Kidney (tissue), 14 donors: ENCODE measurements around the gene HRH2. TPM values are rescaled to one million over a fixed set of nuclear protein-coding genes. Genes with fewer than 3 reads are reported as not detected.
A peak's percentile ranks its signal among the peaks of the same experiment; 100 is the strongest.

ENCODE experiments used
- DNase-seq, 5 donors: peaks; one replicate each; pipeline ENCODE4 v3.0.0-alpha.2; 2013 to 2020
- FAIRE-seq: peaks from 2 replicates; lab custom pipeline; 2012; peaks lifted over from hg19 to GRCh38; lab: Jason Lieb, UNC
- H3K27ac ChIP-seq, 2 donors: one replicate each; pipeline ENCODE4 v1.7.0; 2013; ENCODE audit warnings: low read depth in 2 of 2, low read length in 2 of 2, inconsistent platforms in 1 of 2
- H3K27me3 ChIP-seq: one replicate; pipeline ENCODE4 v1.7.1; 2013; ENCODE audit warnings: low read length, inconsistent platforms; ENCODE audit not compliant: control insufficient read depth, insufficient read depth
- H3K36me3 ChIP-seq, 3 donors: one replicate each; pipeline versions ENCODE4 v1.7.0 to v1.7.1; 2013; ENCODE audit warnings: low read length in 3 of 3, control low read depth in 1 of 3, inconsistent platforms in 1 of 3; ENCODE audit not compliant: insufficient read depth in 3 of 3, control insufficient read depth in 2 of 3
- H3K4me1 ChIP-seq, 3 donors: one replicate each; pipeline versions ENCODE4 v1.7.0 to v1.7.1; 2013; ENCODE audit warnings: low read length in 3 of 3, inconsistent platforms in 1 of 3, low read depth in 1 of 3; ENCODE audit not compliant: control insufficient read depth in 2 of 3, insufficient read depth in 2 of 3
- H3K4me3 ChIP-seq, 3 donors: one replicate each; pipeline versions ENCODE4 v1.7.0 to v1.8.1; 2013; ENCODE audit warnings: low read length in 3 of 3, control low read depth in 1 of 3, inconsistent platforms in 1 of 3
- H3K9ac ChIP-seq, 3 donors: one replicate each; pipeline versions ENCODE4 v1.7.0 to v1.7.1; 2013; ENCODE audit warnings: low read length in 3 of 3, control low read depth in 1 of 3, inconsistent platforms in 1 of 3
- H3K9me3 ChIP-seq, 3 donors: one replicate each; pipeline versions ENCODE4 v1.7.0 to v1.7.1; 2013; ENCODE audit warnings: low read length in 3 of 3, control low read depth in 1 of 3, inconsistent platforms in 1 of 3; ENCODE audit not compliant: control insufficient read depth in 2 of 3, insufficient read depth in 1 of 3
- CTCF ChIP-seq: IDR thresholded peaks from 3 replicates; pipeline ENCODE4 v1.5.1; 2012; ENCODE audit warnings: mild to moderate bottlenecking, moderate library complexity, borderline replicate concordance; ENCODE audit not compliant: insufficient read depth; ENCODE audit errors: extremely low read depth
- intact Hi-C: fragments of 100-400 bp; cut with DNase I; formaldehyde crosslinking; loops from one replicate; pipeline ENCODE4 v1.11.1; 2022
- polyA plus RNA-seq: library from polyadenylated mRNA; stranded (reverse); fragments of 350-450 nt; fragmentation: Illumina TruSeq; extraction: RNeasy Lipid Tissue Mini Kit (QIAGEN cat#74804); gene quantifications from one replicate; pipeline ENCODE4 v1.2.3, GENCODE V29; 2014; ENCODE audit warnings: low read depth, low replicate concordance; ENCODE audit not compliant: insufficient read depth
- total RNA-seq: library from RNA; stranded (reverse); fragmentation: NEBNext Ultra II Directional; extraction: Animal tissue kit (Norgen Biotek cat#: 25700); gene quantifications from one replicate; pipeline ENCODE4 v1.2.1, GENCODE V29; 2021
- donor health status: control.
- donor health status: control.
- donor health status: control.
- donor health status: control.
- donor health status: control.
- donor health status: DM: yes; HTN: yes; CAD: no.
- donor health status: Normal renal cell carcinoma (clear cell type).

The HRH2 gene
- total and polyA plus RNA-seq, 2 donors from 2014 or later = 1.9 to 10.6 TPM

DNA sequence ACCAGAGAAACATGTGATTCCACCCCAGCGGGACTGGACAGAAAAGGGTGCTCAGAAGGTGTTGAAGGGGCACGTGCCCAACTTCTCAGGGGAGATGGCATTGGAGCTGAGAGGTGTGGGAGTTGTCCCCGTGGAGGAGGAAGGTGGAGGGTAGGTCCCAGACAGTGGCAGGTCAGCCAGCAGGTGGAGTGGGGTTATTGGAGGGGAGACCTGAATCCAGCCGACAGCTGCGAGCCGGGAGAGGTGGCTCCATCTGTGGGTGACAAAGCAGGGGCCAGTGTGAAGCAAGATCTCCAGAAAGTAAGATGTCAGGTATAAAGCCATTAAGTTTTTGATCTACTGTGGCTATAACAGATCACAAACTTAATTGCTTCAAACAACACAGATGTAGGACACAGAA lies 75.1 kb downstream of the HRH2 start:
- Histone ChIP-seq H3K4me3 (no peak overlapping the region), H3K4me1 (peaks cover 0 to 2% (median 0%) of the 10 kb centered on the region in 3 donors), H3K27me3 (no peaks in the 10 kb centered on the region), H3K27ac (no peak overlapping the region), H3K36me3 (no peaks in the 10 kb centered on the region), H3K9ac (no peak overlapping the region), H3K9me3 (no peaks in the 10 kb centered on the region)
- DNase-seq (peak in 1 of 5 donors; percentile 32), FAIRE-seq (no peak)
- intact Hi-C loops = no loop called here
- TF ChIP-seq CTCF = no peak

GRCh38 chr5:175734016-175734415 lies 76.1 kb downstream of the HRH2 start:
- Histone ChIP-seq H3K4me1 (peaks cover 0 to 2% (median 0%) of the 10 kb centered on the region in 3 donors), H3K9me3 (no peaks in the 10 kb centered on the region), H3K9ac (no peak overlapping the region), H3K4me3 (no peak overlapping the region), H3K36me3 (no peaks in the 10 kb centered on the region), H3K27me3 (no peaks in the 10 kb centered on the region), H3K27ac (no peak overlapping the region)
- TF ChIP-seq CTCF = no peak
- DNase-seq (no peak), FAIRE-seq (no peak)
- intact Hi-C loops = no loop called here

GRCh38 chr5:175734501-175734900 lies 76.6 kb downstream of the HRH2 start:
- intact Hi-C loops = no loop called here
- no peak overlapping the region for H3K4me3 ChIP-seq
- H3K27ac ChIP-seq = no peak overlapping the region
- H3K9ac ChIP-seq = no peak overlapping the region
- H3K27me3 ChIP-seq = no peaks in the 10 kb centered on the region
- no peaks in the 10 kb centered on the region for H3K36me3 ChIP-seq
- peaks cover 0 to 2% (median 0%) of the 10 kb centered on the region in 3 donors for H3K4me1 ChIP-seq
- no peak for TF ChIP-seq CTCF
- H3K9me3 ChIP-seq = no peaks in the 10 kb centered on the region
- no peak for FAIRE-seq
- peak in 1 of 5 donors; percentile 49 for DNase-seq

DNA sequence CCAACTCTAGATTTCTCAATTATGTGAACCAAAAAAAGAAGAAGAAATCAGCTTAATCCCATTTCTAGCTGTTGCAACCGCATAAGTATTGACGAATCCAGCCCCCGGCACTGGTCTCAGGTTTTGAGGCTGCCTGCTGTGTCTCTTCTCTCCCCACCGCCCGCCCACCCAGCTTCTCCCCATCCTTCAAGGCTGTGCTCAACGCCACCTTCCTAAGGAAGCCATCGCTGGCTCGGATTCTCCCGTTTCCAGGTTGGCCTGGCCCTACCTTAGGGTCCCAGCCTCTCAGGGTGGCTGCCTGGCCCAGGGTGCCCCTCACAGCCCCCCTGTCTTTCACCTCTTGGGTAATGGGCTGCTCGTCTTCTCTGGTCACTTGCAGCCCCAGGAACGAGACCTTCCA lies 77.8 kb downstream of the HRH2 start:
- H3K4me1 ChIP-seq = no peaks in the 10 kb centered on the region
- no peaks in the 10 kb centered on the region for H3K9me3 ChIP-seq
- no peak overlapping the region for H3K9ac ChIP-seq
- H3K27me3 ChIP-seq = no peaks in the 10 kb centered on the region
- H3K27ac ChIP-seq = no peak overlapping the region
- intact Hi-C loops = no loop called here
- peak in 1 of 5 donors; percentile 56 for DNase-seq
- no peak for FAIRE-seq
- TF ChIP-seq CTCF = no peak
- no peak overlapping the region for H3K4me3 ChIP-seq
- no peaks in the 10 kb centered on the region for H3K36me3 ChIP-seq
